Stimulated activated CD8-positive, alpha-beta memory T cell treated with anti-CD3 and anti-CD28 coated beads, Interleukin-12 subunit alpha, Interleukin-12 subunit beta, amount 100 ng/mL, for 24 hours (primary cell): ENCODE results near the gene MPP3.
"Not testable (repeated sequence)": the region's sequence is repeated elsewhere in the genome, so short reads cannot be mapped to it uniquely, and the experiment has no call there.

ENCODE experiments used
- DNase-seq: peaks from one replicate; pipeline ENCODE4 v3.0.0-alpha.2; 2020; ENCODE audit errors: extremely low read depth

Gene MPP3

GRCh38 chr17:43832976-43833829 lies at the start of gene MPP3:
MPP3 (minus strand) TSS chr17:43833146; CDS start chr17:43831906, 1,240 bp downstream.
- no peak for DNase-seq

- no peak for DNase-seq
Measured at GRCh38 chr17:43881758-43882505, 49.0 kb upstream of the MPP3 start.

- no peak for DNase-seq
Measured at GRCh38 chr17:43881181-43881580, 48.2 kb upstream of the MPP3 start.

- no peak for DNase-seq
Measured at GRCh38 chr17:43880420-43880991, 47.6 kb upstream of the MPP3 start.

GRCh38 chr17:43879723-43880419 lies 46.9 kb upstream of the MPP3 start:
- DNase-seq, result no peak

GRCh38 chr17:43878260-43879175 lies 45.6 kb upstream of the MPP3 start:
- DNase-seq, result no peak

GRCh38 chr17:43877451-43878155 lies 44.7 kb upstream of the MPP3 start:
- no peak for DNase-seq

- no peak for DNase-seq
Measured at GRCh38 chr17:43877031-43877430, 44.1 kb upstream of the MPP3 start.

GRCh38 chr17:43875476-43876147 lies 42.7 kb upstream of the MPP3 start:
- DNase-seq, result no peak

- DNase-seq, result no peak
Measured at GRCh38 chr17:43874293-43874692, 41.3 kb upstream of the MPP3 start.

- DNase-seq, result no peak
Measured at GRCh38 chr17:43873815-43874214, 40.9 kb upstream of the MPP3 start.

- no peak for DNase-seq
Measured at GRCh38 chr17:43873091-43873490, 40.1 kb upstream of the MPP3 start.

- DNase-seq, result no peak
Measured at GRCh38 chr17:43871946-43872690, 39.2 kb upstream of the MPP3 start.

GRCh38 chr17:43869031-43869430 lies 36.1 kb upstream of the MPP3 start:
- not testable (repeated sequence) for DNase-seq

GRCh38 chr17:43868226-43868994 lies 35.5 kb upstream of the MPP3 start:
- no peak for DNase-seq

GRCh38 chr17:43864161-43864984 lies 31.4 kb upstream of the MPP3 start:
- DNase-seq, result no peak

- DNase-seq, result no peak
Measured at GRCh38 chr17:43861960-43862359, 29.0 kb upstream of the MPP3 start.
